MCF 10A (cell line): ENCODE results near the gene PANK2. TPM values are rescaled to one million over a fixed set of nuclear protein-coding genes. Genes with fewer than 3 reads are reported as not detected.
"Not testable (repeated sequence)": the region's sequence is repeated elsewhere in the genome, so short reads cannot be mapped to it uniquely, and the experiment has no call there.

ENCODE experiments used
- BruUV-seq: library from RNA; stranded (reverse); fragments of 400-500 nt; replicated peaks from 2 replicates; lab custom pipeline; 2021; lab: Mats Ljungman, UMichigan
- CTCF ChIA-PET: fragments of 300-600 bp; sonication (Branson Sonifier 250); formaldehyde crosslinking; extraction: SDS; loops from one replicate; lab custom pipeline; 2021; ENCODE audit warnings: antibody characterized with exemption, inconsistent platforms; lab: Yijun Ruan, JAX
- POLR2A ChIA-PET: fragments of 300-600, 350-650 bp; sonication (Branson Sonifier 250); formaldehyde crosslinking; extraction: SDS; loops from one replicate; lab custom pipeline; 2020; ENCODE audit warnings: antibody characterized with exemption, inconsistent platforms; lab: Yijun Ruan, JAX
- DNase-seq: peaks from one replicate; pipeline ENCODE4 v3.0.0-alpha.2; 2018; ENCODE audit not compliant: unreplicated experiment
- H3K27ac Mint-ChIP-seq: one replicate; pipeline ENCODE4 v1.8.0; 2022; ENCODE audit warnings: mild to moderate bottlenecking, low read depth, mixed read lengths; ENCODE audit not compliant: unreplicated experiment
- H3K27me3 Mint-ChIP-seq: one replicate; pipeline ENCODE4 v1.8.0; 2022; ENCODE audit warnings: mixed read lengths; ENCODE audit not compliant: insufficient read depth, unreplicated experiment
- H3K36me3 Mint-ChIP-seq: one replicate; pipeline ENCODE4 v1.8.0; 2022; ENCODE audit warnings: mild to moderate bottlenecking, moderate library complexity, mixed read lengths; ENCODE audit not compliant: insufficient read depth, unreplicated experiment
- H3K4me1 Mint-ChIP-seq: one replicate; pipeline ENCODE4 v1.8.0; 2022; ENCODE audit warnings: mixed read lengths; ENCODE audit not compliant: insufficient read depth, unreplicated experiment
- H3K4me3 Mint-ChIP-seq: one replicate; pipeline ENCODE4 v1.8.0; 2022; ENCODE audit warnings: mild to moderate bottlenecking, moderate library complexity, mixed read lengths; ENCODE audit not compliant: unreplicated experiment
- H3K9me3 Mint-ChIP-seq: one replicate; pipeline ENCODE4 v1.8.0; 2022; ENCODE audit warnings: mixed read lengths; ENCODE audit not compliant: unreplicated experiment
- intact Hi-C: fragments of 100-400 bp; cut with micrococcal nuclease; formaldehyde crosslinking; loops from 2 replicates; pipeline ENCODE4 v1.14.1; 2022
- total RNA-seq: library from RNA; stranded (reverse); gene quantifications from 2 replicates; pipeline ENCODE4 v1.2.3, GENCODE V29; 2022
- TF ChIP-seq, protein P1 (sequence below): fragments of 200-600 bp; IDR thresholded peaks from one replicate; pipeline ENCODE4 v1.8.0; 2022; ENCODE audit warnings: antibody characterized with exemption, mild to moderate bottlenecking; ENCODE audit not compliant: unreplicated experiment

The PANK2 gene
- total RNA-seq, 1 experiment from 2014 or later: 29.2 TPM

DNA sequence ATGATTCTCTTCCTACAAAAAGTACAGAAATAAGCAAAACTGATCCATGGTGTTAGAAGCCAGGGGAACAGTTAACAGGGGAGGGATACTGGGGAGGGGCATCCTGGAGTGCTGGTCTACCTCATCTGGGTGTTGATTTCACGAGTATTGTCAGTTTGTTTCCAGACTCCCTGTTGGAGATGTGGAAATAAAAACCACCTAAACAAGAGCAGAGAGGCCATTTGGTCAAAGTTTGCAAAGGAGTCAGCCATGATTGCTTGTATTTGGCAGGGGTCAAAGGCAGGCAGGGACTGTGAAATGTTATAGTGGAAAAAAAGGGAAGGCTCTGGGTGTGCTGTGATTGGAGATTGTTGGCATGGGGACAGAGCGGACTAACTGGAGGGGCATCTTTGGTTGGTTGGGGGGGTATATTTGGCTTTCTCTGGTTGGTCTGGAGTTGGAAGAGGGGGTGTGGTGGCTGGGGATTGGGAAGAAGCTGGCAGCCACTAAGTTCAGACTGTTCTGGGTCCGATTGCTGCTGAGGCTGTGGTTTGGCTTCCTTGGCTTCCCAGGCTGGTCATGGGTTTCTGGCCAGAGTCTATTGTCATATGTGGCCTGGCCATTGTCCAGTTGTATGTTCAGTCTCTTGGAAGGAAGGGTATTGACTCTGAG is 14.9 kb upstream of the PANK2 start:
- peaks cover 65% of the 10 kb centered on the region for H3K36me3 Mint-ChIP-seq
- POLR2A ChIA-PET: interaction anchor here (0.5 to 2.4 kb wide), 5 partner anchors 9 to 208 kb away, joined by 3 to 8 read pairs (median 3); no protein-coding TSS in a partner anchor
- no peak for DNase-seq
- no peaks in the 10 kb centered on the region for H3K4me1 Mint-ChIP-seq
- H3K9me3 Mint-ChIP-seq: no peaks in the 10 kb centered on the region
- CTCF ChIA-PET: interaction anchor here (0.6 to 1.5 kb wide), 6 partner anchors 19 to 296 kb away, joined by 3 to 5 read pairs (median 4); partner anchors contain the start of genes AP5S1 and SPEF1
- no peak overlapping the region for H3K27ac Mint-ChIP-seq
- no TSS peak for BruUV-seq
- no peaks in the 10 kb centered on the region for H3K27me3 Mint-ChIP-seq
- H3K4me3 Mint-ChIP-seq: no peak overlapping the region
- intact Hi-C loops: no loop called here
- TF ChIP-seq, protein P1, sequence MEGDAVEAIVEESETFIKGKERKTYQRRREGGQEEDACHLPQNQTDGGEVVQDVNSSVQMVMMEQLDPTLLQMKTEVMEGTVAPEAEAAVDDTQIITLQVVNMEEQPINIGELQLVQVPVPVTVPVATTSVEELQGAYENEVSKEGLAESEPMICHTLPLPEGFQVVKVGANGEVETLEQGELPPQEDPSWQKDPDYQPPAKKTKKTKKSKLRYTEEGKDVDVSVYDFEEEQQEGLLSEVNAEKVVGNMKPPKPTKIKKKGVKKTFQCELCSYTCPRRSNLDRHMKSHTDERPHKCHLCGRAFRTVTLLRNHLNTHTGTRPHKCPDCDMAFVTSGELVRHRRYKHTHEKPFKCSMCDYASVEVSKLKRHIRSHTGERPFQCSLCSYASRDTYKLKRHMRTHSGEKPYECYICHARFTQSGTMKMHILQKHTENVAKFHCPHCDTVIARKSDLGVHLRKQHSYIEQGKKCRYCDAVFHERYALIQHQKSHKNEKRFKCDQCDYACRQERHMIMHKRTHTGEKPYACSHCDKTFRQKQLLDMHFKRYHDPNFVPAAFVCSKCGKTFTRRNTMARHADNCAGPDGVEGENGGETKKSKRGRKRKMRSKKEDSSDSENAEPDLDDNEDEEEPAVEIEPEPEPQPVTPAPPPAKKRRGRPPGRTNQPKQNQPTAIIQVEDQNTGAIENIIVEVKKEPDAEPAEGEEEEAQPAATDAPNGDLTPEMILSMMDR: no peak

DNA sequence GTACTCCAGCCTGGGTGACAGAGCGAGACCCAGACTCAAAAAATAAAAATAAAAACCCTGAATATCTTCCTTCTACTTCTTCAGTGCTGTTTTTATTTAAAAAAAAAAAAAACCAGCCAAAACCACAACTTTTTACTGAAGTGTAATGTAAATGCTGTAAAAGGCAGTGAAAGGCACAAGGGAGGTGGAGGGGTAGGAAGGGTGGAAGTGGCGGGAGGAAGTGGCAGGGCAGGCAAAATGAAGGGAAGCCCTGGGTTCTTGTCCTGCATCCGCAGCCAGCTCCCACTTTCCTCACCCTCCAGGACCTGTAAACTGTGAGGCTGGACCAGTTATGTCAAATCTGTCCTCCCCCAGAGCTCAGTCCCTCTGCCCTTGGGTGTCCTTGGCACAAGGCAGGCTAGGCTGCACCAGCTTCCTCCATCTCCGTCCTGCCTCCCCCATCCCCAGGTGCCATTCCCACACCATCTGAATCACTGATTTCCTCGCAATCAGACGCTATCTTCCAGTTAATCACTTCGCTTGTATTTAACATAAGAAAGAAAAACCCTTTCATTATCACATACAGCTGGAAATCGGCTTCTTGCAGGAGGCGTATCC is 13.7 kb upstream of the PANK2 start:
- BruUV-seq: no TSS peak
- H3K27ac Mint-ChIP-seq: no peak overlapping the region
- intact Hi-C loops: no loop called here

DNA sequence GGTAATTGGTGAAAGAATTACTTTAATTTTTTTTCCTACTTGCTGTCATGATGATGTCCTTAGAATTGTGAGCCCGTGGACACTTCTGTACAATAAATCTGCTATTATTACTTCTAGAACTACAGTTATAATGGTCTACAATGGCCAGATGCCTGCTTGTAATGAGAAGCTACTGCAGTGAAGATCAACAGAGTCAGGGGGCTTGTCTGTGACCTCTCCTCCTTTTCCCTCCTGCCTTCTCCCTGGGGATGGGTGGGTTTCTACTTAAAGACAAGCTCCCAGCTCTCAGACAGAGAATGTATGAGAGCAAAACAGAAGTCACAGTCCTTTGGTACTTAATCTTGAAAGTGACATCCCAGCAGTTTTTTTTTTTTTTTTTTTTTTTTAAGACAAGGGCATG is 13.2 kb upstream of the PANK2 start:
- no peaks in the 10 kb centered on the region for H3K9me3 Mint-ChIP-seq
- DNase-seq: no peak
- no peaks in the 10 kb centered on the region for H3K4me1 Mint-ChIP-seq
- TF ChIP-seq, protein P1: no peak
- peaks cover 53% of the 10 kb centered on the region for H3K36me3 Mint-ChIP-seq
- H3K27ac Mint-ChIP-seq: no peak overlapping the region
- H3K4me3 Mint-ChIP-seq: no peak overlapping the region
- intact Hi-C loops: no loop called here
- BruUV-seq: no TSS peak
- CTCF ChIA-PET: interaction anchor here (0.6 to 1.5 kb wide), 5 partner anchors 20 to 135 kb away, joined by 3 to 5 read pairs (median 3); no protein-coding TSS in a partner anchor
- H3K27me3 Mint-ChIP-seq: no peaks in the 10 kb centered on the region
- POLR2A ChIA-PET: interaction anchor here (1.0 to 2.2 kb wide), 6 partner anchors 9 to 108 kb away, joined by 3 to 16 read pairs (median 6); partner anchors contain the start of gene ADISSP

More for the DNA sequence above, 13.7 kb upstream of the PANK2 start:
- Mint-ChIP-seq H3K4me3 (no peak overlapping the region), H3K9me3 (no peaks in the 10 kb centered on the region), H3K27me3 (no peaks in the 10 kb centered on the region), H3K36me3 (peaks cover 57% of the 10 kb centered on the region), H3K4me1 (no peaks in the 10 kb centered on the region)
- TF ChIP-seq, protein P1: no peak
- no peak for DNase-seq
- ChIA-PET CTCF (interaction anchor here (0.6 to 1.5 kb wide), 10 partner anchors 20 to 298 kb away, joined by 3 to 5 read pairs (median 4); partner anchors contain the start of genes AP5S1 and SPEF1), POLR2A (interaction anchor here (1.0 to 2.4 kb wide), 8 partner anchors 8 to 108 kb away, joined by 3 to 16 read pairs (median 6); partner anchors contain the start of gene ADISSP)

DNA sequence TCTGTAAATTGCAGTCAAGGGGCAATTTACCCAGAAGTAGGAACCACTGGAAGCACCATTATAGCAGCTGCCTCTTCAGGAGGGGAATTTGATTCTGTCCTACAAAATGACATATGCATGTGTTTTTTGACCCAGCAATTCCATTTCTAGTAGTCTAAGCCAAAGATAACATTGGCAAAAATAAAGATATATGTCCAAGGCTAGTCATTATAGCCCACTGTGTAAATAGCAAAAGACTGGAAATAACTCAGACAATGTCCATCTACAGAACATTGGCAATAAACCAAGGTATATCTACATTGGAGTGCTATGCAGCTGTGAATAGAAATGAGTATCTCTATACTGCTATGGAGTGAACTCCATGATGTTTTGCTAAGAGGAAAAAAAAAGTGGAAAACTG is 12.5 kb upstream of the PANK2 start:
- Mint-ChIP-seq H3K27ac (no peak overlapping the region), H3K4me1 (no peaks in the 10 kb centered on the region), H3K9me3 (no peaks in the 10 kb centered on the region), H3K27me3 (no peaks in the 10 kb centered on the region), H3K4me3 (no peak overlapping the region), H3K36me3 (peaks cover 46% of the 10 kb centered on the region)
- TF ChIP-seq, protein P1: no peak
- POLR2A ChIA-PET: interaction anchor here (1.6 to 2.2 kb wide), 3 partner anchors 10 to 109 kb away, joined by 6 to 16 read pairs (median 8); partner anchors contain the start of gene ADISSP
- DNase-seq: no peak
- no TSS peak for BruUV-seq
- CTCF ChIA-PET: interaction anchor here (0.6 to 1.0 kb wide), 3 partner anchors 57 to 134 kb away, joined by 3 to 5 read pairs (median 3); no protein-coding TSS in a partner anchor
- intact Hi-C loops: no loop called here

DNA sequence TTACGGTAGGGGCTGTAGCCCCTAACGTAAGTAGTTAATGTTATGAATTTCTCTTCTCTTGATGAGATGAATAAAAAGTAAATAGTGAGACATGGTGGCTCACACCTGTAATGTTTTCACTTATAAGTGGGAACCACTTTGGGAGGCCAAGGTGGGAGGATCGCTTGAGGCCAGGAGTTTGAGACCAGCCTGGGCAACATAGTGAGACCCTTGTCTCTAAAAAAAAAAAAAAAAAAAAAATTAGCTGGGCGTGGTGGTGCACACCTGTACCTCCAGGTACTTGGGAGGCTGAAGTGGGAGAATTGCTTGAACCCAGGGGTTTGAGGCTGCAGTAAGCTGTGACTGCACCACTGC is 10.3 kb upstream of the PANK2 start:
- peaks cover 35% of the 10 kb centered on the region for H3K36me3 Mint-ChIP-seq
- intact Hi-C loops, H3K9me3 Mint-ChIP-seq, BruUV-seq, H3K4me1 Mint-ChIP-seq, H3K27ac Mint-ChIP-seq, DNase-seq, H3K4me3 Mint-ChIP-seq, H3K27me3 Mint-ChIP-seq: not testable (repeated sequence)
- ChIA-PET CTCF (interaction anchor here (0.7 to 1.2 kb wide), 2 partner anchors 9 to 33 kb away, joined by 3 to 4 read pairs; no protein-coding TSS in a partner anchor), POLR2A (interaction anchor here (0.6 to 3.3 kb wide), 5 partner anchors 9 to 110 kb away, joined by 3 to 13 read pairs (median 5); no protein-coding TSS in a partner anchor)
